ENCODE measurements around the gene KRTAP9-8.
"Not testable (repeated sequence)": the region's sequence is repeated elsewhere in the genome, so short reads cannot be mapped to it uniquely, and the experiment has no call there.

Gene KRTAP9-8

GRCh38 chr17:41271858-41272257 lies 34.1 kb downstream of the KRTAP9-8 start:
- DNase-seq, result no peak
- TF ChIP-seq CTCF (IDR thresholded peaks at IDR 0.05), result no peak
- H3K9me3 ChIP-seq, result no peaks in the 10 kb centered on the region
- H3K4me3 ChIP-seq, result no peak overlapping the region
- H3K4me1 ChIP-seq, result no peaks in the 10 kb centered on the region
- no peak overlapping the region for H3K27ac ChIP-seq
- intact Hi-C loops (cut with DNase I; ENCODE audit: low total_unique reads), result no loop called here
- no peaks in the 10 kb centered on the region for H3K36me3 ChIP-seq
- no peaks in the 10 kb centered on the region for H3K27me3 ChIP-seq

- DNase-seq; H3K4me3 ChIP-seq; H3K36me3 ChIP-seq; H3K4me1 ChIP-seq; H3K27ac ChIP-seq; H3K9me3 ChIP-seq; intact Hi-C loops (cut with DNase I; ENCODE audit: low total_unique reads); H3K27me3 ChIP-seq: not testable (repeated sequence)
Measured at GRCh38 chr17:41275648-41276190, 37.9 kb downstream of the KRTAP9-8 start, which contains the start of gene KRTAP9-7. TSS of gene KRTAP9-7 (plus strand) at chr17:41275698. CDS start at chr17:41275698, 0 bp downstream.

GRCh38 chr17:41278176-41278955 lies 40.6 kb downstream of the KRTAP9-8 start:
- Histone ChIP-seq H3K36me3 (no peaks in the 10 kb centered on the region), H3K27me3 (peaks cover 0 to 3% of the 10 kb centered on the region in 2 donors), H3K4me3 (no peak overlapping the region), H3K9me3 (no peaks in the 10 kb centered on the region), H3K4me1 (no peaks in the 10 kb centered on the region), H3K27ac (no peak overlapping the region)
- no peak for DNase-seq
- no peak for TF ChIP-seq CTCF (IDR thresholded peaks at IDR 0.05)
- intact Hi-C loops (cut with DNase I; ENCODE audit: low total_unique reads), result no loop called here

- peaks cover 0 to 3% of the 10 kb centered on the region in 2 donors for H3K27me3 ChIP-seq
- no peaks in the 10 kb centered on the region for H3K36me3 ChIP-seq
- no peak overlapping the region for H3K27ac ChIP-seq
- no peak overlapping the region for H3K4me3 ChIP-seq
- intact Hi-C loops (cut with DNase I; ENCODE audit: low total_unique reads), result no loop called here
- no peaks in the 10 kb centered on the region for H3K9me3 ChIP-seq
- no peak for TF ChIP-seq CTCF (IDR thresholded peaks at IDR 0.05)
- no peaks in the 10 kb centered on the region for H3K4me1 ChIP-seq
- DNase-seq, result no peak
Measured at GRCh38 chr17:41284043-41284442, 46.2 kb downstream of the KRTAP9-8 start.

GRCh38 chr17:41284546-41284945 lies 46.7 kb downstream of the KRTAP9-8 start:
- Histone ChIP-seq H3K36me3 (no peaks in the 10 kb centered on the region), H3K27ac (no peak overlapping the region), H3K4me3 (no peak overlapping the region), H3K9me3 (no peaks in the 10 kb centered on the region), H3K4me1 (no peaks in the 10 kb centered on the region), H3K27me3 (peaks cover 0 to 3% of the 10 kb centered on the region in 2 donors)
- intact Hi-C loops (cut with DNase I; ENCODE audit: low total_unique reads), result no loop called here
- TF ChIP-seq CTCF (IDR thresholded peaks at IDR 0.05), result no peak
- no peak for DNase-seq

- no peak for TF ChIP-seq CTCF (IDR thresholded peaks at IDR 0.05)
- intact Hi-C loops (cut with DNase I; ENCODE audit: low total_unique reads), result no loop called here
- Histone ChIP-seq H3K27ac (no peak overlapping the region), H3K27me3 (no peaks in the 10 kb centered on the region), H3K36me3 (no peaks in the 10 kb centered on the region), H3K4me1 (no peaks in the 10 kb centered on the region), H3K4me3 (no peak overlapping the region), H3K9me3 (no peaks in the 10 kb centered on the region)
- no peak for DNase-seq
Measured at GRCh38 chr17:41287050-41287449, 49.3 kb downstream of the KRTAP9-8 start.
